Testis (tissue), 2 donors: Measurements from ENCODE around the gene FCHSD2.

ENCODE experiments used
- CTCF ChIP-seq, 3 experiments: fragments of 450-650 bp in 2 of 3; fragments of 200-600 bp in 1 of 3; sonication (generic) in 1 of 3; IDR thresholded peaks; one replicate each; pipeline ENCODE4 v1.5.1; 2016 to 2019; ENCODE audit warnings: antibody characterized with exemption in 3 of 3, mild to moderate bottlenecking in 2 of 3, moderate library complexity in 1 of 3
- POLR2A ChIP-seq: fragments of 450-650 bp; IDR thresholded peaks from one replicate; pipeline ENCODE4 v1.6.1; 2017; ENCODE audit warnings: antibody characterized with exemption, mild to moderate bottlenecking, moderate library complexity

GRCh38 chr11:73135346-73136284 lies 6.5 kb downstream of the FCHSD2 start:
- TF ChIP-seq CTCF (IDR thresholded peaks at IDR 0.05), result no peak
- TF ChIP-seq POLR2A, result no peak
